K562 (cell line): ENCODE results near the gene GRIN2D.

Source experiments
- CTCF ChIP-seq, 3 experiments: IDR thresholded peaks in 2 of 3; conservative IDR thresholded peaks in 1 of 3; 2 replicates each; pipeline ENCODE4 v1.5.1; 2011 to 2012; ENCODE audit warnings: low read length in 3 of 3, mild to moderate bottlenecking in 3 of 3, control low read depth in 2 of 3, improper control_type of control experiment in 1 of 3, inconsistent platforms in 1 of 3, low read depth in 1 of 3, mixed read lengths in 1 of 3, moderate library complexity in 1 of 3; ENCODE audit not compliant: insufficient read depth in 2 of 3
- FOXJ3 ChIP-seq: sonication (generic); formaldehyde crosslinking; IDR thresholded peaks from 2 replicates; pipeline ENCODE4 v1.4.0; 2020; ENCODE audit warnings: mild to moderate bottlenecking, missing genetic modification reagents
- ILK ChIP-seq: fragments of 450-650 bp; IDR thresholded peaks from 2 replicates; pipeline ENCODE4 v1.6.1; 2016; ENCODE audit warnings: missing genetic modification characterization, low read depth, mild to moderate bottlenecking, missing compliant biosample characterization, moderate library complexity, borderline replicate concordance
- MCM3 ChIP-seq: fragments of 450-650 bp; IDR thresholded peaks from 2 replicates; pipeline ENCODE4 v1.6.1; 2016
- ZBTB26 ChIP-seq: fragments of 450-650 bp; formaldehyde crosslinking; IDR thresholded peaks from 2 replicates; pipeline ENCODE4 v1.4.0; 2022; ENCODE audit warnings: missing genetic modification characterization

GRCh38 chr19:48363500-48363809 lies 30.0 kb upstream of the GRIN2D start:
- TF ChIP-seq CTCF (IDR thresholded peaks at IDR 0.05 in 2 of 3, conservative IDR thresholded peaks at IDR 0.05 in 1 of 3; ENCODE audit: insufficient read depth in 2 of 3, low read depth in 1 of 3, low read length in 3 of 3), result no peak
- TF ChIP-seq ZBTB26, result no peak
- no peak for TF ChIP-seq MCM3
- no peak for TF ChIP-seq ILK (tag)
- TF ChIP-seq FOXJ3, result no peak
